Uterus (tissue), 4 donors: Measurements from ENCODE around the gene CKLF. TPM values are rescaled to one million over a fixed set of nuclear protein-coding genes. Genes with fewer than 3 reads are reported as not detected.
"Not testable (repeated sequence)": the region's sequence is repeated elsewhere in the genome, so short reads cannot be mapped to it uniquely, and the experiment has no call there.

ENCODE experiments used
- DNase-seq, 2 donors: peaks; one replicate each; pipeline ENCODE4 v3.0.0-alpha.2; 2019 to 2020
- H3K27ac ChIP-seq, 2 donors: fragments of 200-600 bp; sonication (generic); 1 replicate in 1 of 2; 2 replicates in 1 of 2; pipeline ENCODE4 v1.5.1; 2016 to 2018
- H3K27me3 ChIP-seq, 2 donors: fragments of 200-600 bp; sonication (generic); one replicate each; pipeline ENCODE4 v1.5.1; 2018 to 2019; ENCODE audit warnings: control low read depth in 1 of 2
- H3K36me3 ChIP-seq, 2 donors: fragments of 200-600 bp; sonication (generic); one replicate each; pipeline ENCODE4 v1.5.1; 2019; ENCODE audit warnings: control low read depth in 1 of 2
- H3K4me1 ChIP-seq, 2 donors: fragments of 200-600 bp; sonication (generic); one replicate each; pipeline ENCODE4 v1.5.1; 2018 to 2019; ENCODE audit warnings: control low read depth in 1 of 2
- H3K4me3 ChIP-seq, 2 donors: fragments of 200-600 bp; sonication (generic); 1 replicate in 1 of 2; 2 replicates in 1 of 2; pipeline ENCODE4 v1.5.1; 2018 to 2019; ENCODE audit warnings: mild to moderate bottlenecking in 1 of 2
- H3K9me3 ChIP-seq, 2 donors: fragments of 200-600 bp; sonication (generic); one replicate each; pipeline ENCODE4 v1.5.1; 2019; ENCODE audit warnings: control low read depth in 1 of 2
- POLR2A ChIP-seq, 2 donors: fragments of 450-650 bp; IDR thresholded peaks; one replicate each; pipeline ENCODE4 v1.6.1; 2016; ENCODE audit warnings: antibody characterized with exemption in 2 of 2, mild to moderate bottlenecking in 1 of 2, moderate library complexity in 1 of 2
- intact Hi-C: fragments of 100-400 bp; cut with DNase I; formaldehyde crosslinking; loops from one replicate; pipeline ENCODE4 v1.15.1; 2023; ENCODE audit warnings: low total_unique reads
- total RNA-seq, 4 donors: library from RNA; depleted of rRNA in 3 of 4; stranded (reverse); fragments of >200 nt in 3 of 4; gene quantifications; one replicate each; pipeline versions ENCODE4 v1.1.0 to v1.2.4, GENCODE V29; 2014 to 2023
- TF ChIP-seq, protein P1 (sequence below), 4 experiments: fragments of 200-600 bp in 2 of 4; fragments of 450-650 bp in 2 of 4; sonication (generic) in 2 of 4; IDR thresholded peaks; one replicate each; pipeline ENCODE4 v1.5.1; 2016 to 2019; ENCODE audit warnings: antibody characterized with exemption in 4 of 4, mild to moderate bottlenecking in 2 of 4, moderate library complexity in 1 of 4
- donor health status: DM: yes; HTN: yes; CAD: no.

The CKLF gene
- total RNA-seq, 4 donors from 2014 or later = 31.3 to 118 (median 68.6) TPM

DNA sequence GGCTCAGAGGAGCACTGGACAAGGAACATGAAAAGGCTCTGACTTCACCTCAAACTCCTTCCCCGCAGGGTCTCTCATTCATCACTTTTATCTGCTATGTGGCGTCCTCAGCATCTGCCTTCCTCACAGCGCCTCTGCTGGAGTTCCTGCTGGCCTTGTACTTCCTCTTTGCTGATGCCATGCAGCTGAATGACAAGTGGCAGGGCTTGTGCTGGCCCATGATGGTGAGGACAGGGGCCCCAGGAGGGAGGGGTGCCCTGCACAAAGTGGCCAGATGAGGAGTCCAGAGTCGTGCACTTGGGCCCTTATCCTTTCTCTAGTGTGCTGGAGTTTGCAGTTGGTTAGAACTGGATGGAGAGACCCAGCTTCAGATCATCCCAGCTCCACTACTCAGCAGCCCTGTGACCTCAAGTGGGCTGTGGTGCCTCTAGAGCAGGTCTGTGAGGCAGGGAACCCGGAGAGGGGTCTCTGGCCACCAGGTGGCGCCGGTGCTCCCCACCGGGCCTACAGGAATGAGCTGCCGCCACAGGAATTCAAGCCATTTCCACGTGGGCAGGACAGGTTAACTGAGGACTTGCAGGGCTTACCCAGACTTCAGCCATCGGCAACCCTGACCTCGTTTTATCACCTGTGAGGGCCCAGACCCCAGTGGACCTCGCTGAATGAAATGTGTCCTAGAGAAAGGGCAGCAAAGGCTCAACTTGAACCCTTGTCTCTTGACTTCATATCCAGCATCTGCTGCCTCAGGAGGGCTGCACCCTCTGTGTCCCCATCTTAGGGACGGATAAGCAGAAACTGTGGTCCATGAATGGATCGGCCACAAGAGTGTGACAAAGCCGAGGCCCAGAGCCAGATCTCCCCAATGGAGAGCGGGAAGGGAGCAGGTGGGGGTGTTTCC, 56.1 kb downstream of the CKLF start:
- H3K27me3 ChIP-seq = no peaks in the 10 kb centered on the region
- H3K4me3 ChIP-seq = no peak overlapping the region
- no peak for TF ChIP-seq POLR2A (IDR thresholded peaks at IDR 0.05)
- TF ChIP-seq, protein P1, sequence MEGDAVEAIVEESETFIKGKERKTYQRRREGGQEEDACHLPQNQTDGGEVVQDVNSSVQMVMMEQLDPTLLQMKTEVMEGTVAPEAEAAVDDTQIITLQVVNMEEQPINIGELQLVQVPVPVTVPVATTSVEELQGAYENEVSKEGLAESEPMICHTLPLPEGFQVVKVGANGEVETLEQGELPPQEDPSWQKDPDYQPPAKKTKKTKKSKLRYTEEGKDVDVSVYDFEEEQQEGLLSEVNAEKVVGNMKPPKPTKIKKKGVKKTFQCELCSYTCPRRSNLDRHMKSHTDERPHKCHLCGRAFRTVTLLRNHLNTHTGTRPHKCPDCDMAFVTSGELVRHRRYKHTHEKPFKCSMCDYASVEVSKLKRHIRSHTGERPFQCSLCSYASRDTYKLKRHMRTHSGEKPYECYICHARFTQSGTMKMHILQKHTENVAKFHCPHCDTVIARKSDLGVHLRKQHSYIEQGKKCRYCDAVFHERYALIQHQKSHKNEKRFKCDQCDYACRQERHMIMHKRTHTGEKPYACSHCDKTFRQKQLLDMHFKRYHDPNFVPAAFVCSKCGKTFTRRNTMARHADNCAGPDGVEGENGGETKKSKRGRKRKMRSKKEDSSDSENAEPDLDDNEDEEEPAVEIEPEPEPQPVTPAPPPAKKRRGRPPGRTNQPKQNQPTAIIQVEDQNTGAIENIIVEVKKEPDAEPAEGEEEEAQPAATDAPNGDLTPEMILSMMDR (IDR thresholded peaks at IDR 0.05) = peak; percentile 82 to 91 (median 84)
- H3K27ac ChIP-seq = peak overlapping the region; percentile 53 to 71
- intact Hi-C loops = loop anchor here (10.0 kb wide), 1 partner anchor 204 kb away; no protein-coding TSS in a partner anchor
- H3K9me3 ChIP-seq = no peaks in the 10 kb centered on the region
- DNase-seq = peak; percentile 86 to 87
- no peaks in the 10 kb centered on the region for H3K36me3 ChIP-seq
- H3K4me1 ChIP-seq = no peaks in the 10 kb centered on the region

DNA sequence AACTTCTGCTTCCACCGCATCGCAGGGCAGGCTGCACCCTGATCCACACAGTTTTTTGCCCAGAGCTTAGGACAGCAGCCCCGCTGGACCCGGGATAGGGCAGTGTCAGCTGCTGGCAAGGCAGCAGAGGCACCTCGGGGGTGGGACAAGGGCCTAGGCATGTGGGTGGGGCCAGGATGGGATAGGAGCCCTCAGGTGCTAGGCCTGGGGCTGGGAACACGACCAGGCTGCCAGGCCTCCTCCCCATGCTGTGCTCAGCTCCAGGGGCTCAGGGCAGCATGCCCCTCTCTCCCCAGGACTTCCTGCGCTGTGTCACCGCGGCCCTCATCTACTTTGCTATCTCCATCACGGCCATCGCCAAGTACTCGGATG, 56.7 kb downstream of the CKLF start:
- no peaks in the 10 kb centered on the region for H3K4me1 ChIP-seq
- H3K27me3 ChIP-seq = no peaks in the 10 kb centered on the region
- TF ChIP-seq, protein P1 (IDR thresholded peaks at IDR 0.05) = no peak
- TF ChIP-seq POLR2A (IDR thresholded peaks at IDR 0.05) = no peak
- DNase-seq = no peak
- intact Hi-C loops = loop anchor here (10.0 kb wide), 1 partner anchor 204 kb away; no protein-coding TSS in a partner anchor
- no peaks in the 10 kb centered on the region for H3K9me3 ChIP-seq
- H3K27ac ChIP-seq = peak overlapping the region; percentile 53 to 71
- no peaks in the 10 kb centered on the region for H3K36me3 ChIP-seq
- H3K4me3 ChIP-seq = no peak overlapping the region

DNA sequence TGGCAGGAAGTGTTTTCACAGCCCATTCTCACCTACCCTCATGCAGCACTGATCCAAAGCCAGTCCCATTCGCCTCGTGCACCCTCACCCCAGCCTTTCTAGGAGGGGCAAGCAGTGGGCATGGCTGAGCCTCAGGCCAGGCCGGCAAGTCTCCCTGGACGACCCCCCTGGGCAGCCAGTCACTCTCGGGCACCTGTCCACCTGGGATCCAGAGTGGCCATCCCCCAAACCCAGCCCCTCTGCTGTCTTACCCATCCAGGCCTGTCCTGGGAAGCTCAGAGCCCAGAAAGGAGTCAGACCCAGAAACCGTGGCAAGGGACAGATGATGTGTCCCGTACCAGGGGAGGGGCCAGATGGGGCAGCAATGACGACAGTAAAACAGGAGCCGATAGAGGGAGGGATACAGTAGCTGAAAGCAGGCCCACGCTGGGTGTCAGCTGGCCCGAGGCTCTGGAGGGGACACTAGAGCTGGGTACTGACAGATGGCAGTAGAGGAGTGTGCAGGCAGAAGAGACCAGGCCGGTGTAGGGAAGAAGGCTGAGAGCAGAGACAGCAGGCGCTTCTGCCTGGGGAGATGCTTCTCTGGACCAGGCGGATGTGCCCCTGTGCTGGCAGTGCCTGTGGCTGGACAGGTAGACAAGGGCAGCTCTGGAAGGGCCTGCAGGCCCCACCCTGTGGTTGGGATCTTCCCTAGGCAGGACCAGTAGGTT, 57.9 kb downstream of the CKLF start:
- H3K27me3 ChIP-seq = no peaks in the 10 kb centered on the region
- no peak overlapping the region for H3K27ac ChIP-seq
- no peak for DNase-seq
- H3K4me3 ChIP-seq = no peak overlapping the region
- intact Hi-C loops = no loop called here
- no peaks in the 10 kb centered on the region for H3K36me3 ChIP-seq
- TF ChIP-seq, protein P1 (IDR thresholded peaks at IDR 0.05) = no peak
- no peak for TF ChIP-seq POLR2A (IDR thresholded peaks at IDR 0.05)
- no peaks in the 10 kb centered on the region for H3K9me3 ChIP-seq
- H3K4me1 ChIP-seq = no peaks in the 10 kb centered on the region

DNA sequence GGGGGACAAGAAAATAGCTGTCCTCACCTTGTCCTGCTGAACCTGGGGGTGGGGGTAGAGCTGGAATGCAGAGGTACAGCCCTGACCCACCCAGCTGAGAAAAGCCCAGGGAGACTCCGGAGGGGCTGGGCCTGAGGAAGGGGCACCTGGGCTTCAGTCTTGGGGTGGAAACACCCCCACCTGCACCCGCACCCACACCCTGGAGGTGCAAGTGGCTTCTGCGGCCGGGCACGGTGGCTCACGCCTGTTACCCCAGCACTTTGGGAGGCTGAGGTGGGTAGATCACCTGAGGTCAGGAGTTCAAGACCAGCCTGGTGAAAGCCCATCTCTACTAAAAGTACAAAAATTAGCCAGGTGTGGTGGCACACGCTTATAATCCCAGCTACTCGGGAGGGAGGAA, 59.5 kb downstream of the CKLF start:
- H3K36me3 ChIP-seq, H3K27me3 ChIP-seq, DNase-seq, intact Hi-C loops, H3K4me1 ChIP-seq, H3K9me3 ChIP-seq, H3K4me3 ChIP-seq, H3K27ac ChIP-seq: not testable (repeated sequence)

DNA sequence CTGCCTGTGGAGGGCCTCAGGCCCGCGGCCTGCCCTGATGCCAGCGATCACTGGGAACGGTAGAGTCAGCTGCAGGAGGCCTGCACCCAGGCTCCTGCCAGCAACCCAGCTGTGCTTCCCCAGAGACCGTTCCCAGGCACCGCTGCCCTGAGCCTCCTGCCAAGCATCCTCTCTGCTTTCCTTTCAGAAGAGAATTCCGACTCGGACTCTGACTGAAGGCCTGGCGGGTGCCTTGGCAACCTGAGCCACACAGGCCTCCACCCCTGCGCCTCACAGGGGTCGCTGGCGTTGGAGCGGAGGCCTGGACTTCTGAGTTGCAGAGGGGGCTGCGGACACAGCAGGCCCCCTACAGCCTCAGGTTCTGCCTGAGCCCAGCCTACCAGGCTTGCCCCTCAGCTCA, 60.0 kb downstream of the CKLF start:
- no peaks in the 10 kb centered on the region for H3K36me3 ChIP-seq

More for the DNA sequence above, 60.0 kb downstream of the CKLF start:
- no peak overlapping the region for H3K4me3 ChIP-seq
- H3K27ac ChIP-seq = no peak overlapping the region
- H3K9me3 ChIP-seq = no peaks in the 10 kb centered on the region
- intact Hi-C loops = no loop called here
- no peaks in the 10 kb centered on the region for H3K4me1 ChIP-seq
- H3K27me3 ChIP-seq = no peaks in the 10 kb centered on the region
- TF ChIP-seq, protein P1 (IDR thresholded peaks at IDR 0.05) = no peak
- no peak for TF ChIP-seq POLR2A (IDR thresholded peaks at IDR 0.05)
- DNase-seq = no peak
